Stimulated activated CD8-positive, alpha-beta memory T cell treated with anti-CD3 and anti-CD28 coated beads, Interleukin-15, amount 100 ng/mL, for 24 hours (primary cell): ENCODE results near the gene HMOX2.

ENCODE experiments used
- DNase-seq: peaks from one replicate; pipeline ENCODE4 v3.0.0-alpha.2; 2020; ENCODE audit warnings: low read depth

The HMOX2 gene

GRCh38 chr16:4465977-4466779, 10.0 kb upstream of the HMOX2 start:
- no peak for DNase-seq

GRCh38 chr16:4467916-4468315, 8.3 kb upstream of the HMOX2 start:
- DNase-seq = no peak

GRCh38 chr16:4468972-4469371, 7.2 kb upstream of the HMOX2 start:
- no peak for DNase-seq

- no peak for DNase-seq
Measured at GRCh38 chr16:4471869-4472268, 4.3 kb upstream of the HMOX2 start.

GRCh38 chr16:4472880-4473279, 3.3 kb upstream of the HMOX2 start:
- DNase-seq = no peak

GRCh38 chr16:4474192-4474961, 1.8 kb upstream of the HMOX2 start, which contains the start of gene NMRAL1:
NMRAL1 (minus strand) TSS chr16:4474625; CDS start chr16:4474132, 493 bp downstream.
- peak; percentile 61 for DNase-seq

GRCh38 chr16:4477966-4478365, 1.8 kb downstream of the HMOX2 start:
- no peak for DNase-seq

- no peak for DNase-seq
Measured at GRCh38 chr16:4481526-4481925, 5.3 kb downstream of the HMOX2 start.

- DNase-seq = no peak
Measured at GRCh38 chr16:4481963-4482362, 5.8 kb downstream of the HMOX2 start.

- DNase-seq = no peak
Measured at GRCh38 chr16:4486126-4486893, 10.1 kb downstream of the HMOX2 start.

GRCh38 chr16:4487955-4488498, 11.8 kb downstream of the HMOX2 start:
- DNase-seq = no peak

- no peak for DNase-seq
Measured at GRCh38 chr16:4488499-4488967, 12.3 kb downstream of the HMOX2 start.

- DNase-seq = no peak
Measured at GRCh38 chr16:4489030-4489429, 12.8 kb downstream of the HMOX2 start.

- DNase-seq = no peak
Measured at GRCh38 chr16:4491898-4492297, 15.7 kb downstream of the HMOX2 start.

GRCh38 chr16:4494746-4495490, 18.7 kb downstream of the HMOX2 start:
- no peak for DNase-seq

GRCh38 chr16:4495766-4496165, 19.6 kb downstream of the HMOX2 start:
- DNase-seq = no peak

GRCh38 chr16:4496305-4496704, 20.1 kb downstream of the HMOX2 start:
- DNase-seq = no peak

- no peak for DNase-seq
Measured at GRCh38 chr16:4498546-4499195, 22.5 kb downstream of the HMOX2 start.

- DNase-seq = no peak
Measured at GRCh38 chr16:4499196-4499555, 23.0 kb downstream of the HMOX2 start.

GRCh38 chr16:4500272-4500671, 24.1 kb downstream of the HMOX2 start:
- DNase-seq = no peak

- no peak for DNase-seq
Measured at GRCh38 chr16:4501071-4501478, 24.9 kb downstream of the HMOX2 start.
